ENCODE results near the gene IDE. TPM values are rescaled to one million over a fixed set of nuclear protein-coding genes. Genes with fewer than 3 reads are reported as not detected.

Gene IDE
- total and polyA plus RNA-seq, 10 of the 15 experiments (the other 5 are each of a cell fraction or from before 2014, with no cell fraction given): 11.6 to 54.5 (median 33.6) TPM

GRCh38 chr10:92573798-92574547, at the start of gene IDE (continued):
- TF ChIP-seq CUX1 (IDR thresholded peaks at IDR 0.05; ENCODE audit: insufficient replicate concordance, low read depth, low read length): no peak
- no peak for TF ChIP-seq REST (IDR thresholded peaks at IDR 0.05; ENCODE audit: low read depth, low read length)
- peak; percentile 89 for TF ChIP-seq MEF2B (IDR thresholded peaks at IDR 0.05; ENCODE audit: partially characterized antibody, poor library complexity, severe bottlenecking)
- peak; percentile 71 for TF ChIP-seq SP1 (IDR thresholded peaks at IDR 0.05; ENCODE audit: low read depth, low read length)
- TF ChIP-seq SUZ12 (IDR thresholded peaks at IDR 0.05; ENCODE audit: unreplicated experiment): no peak
- peak; percentile 75; the same call in 1 of the 2 replicates for TF ChIP-seq POLR2AphosphoS5 (IDR thresholded peaks at IDR 0.05; ENCODE audit: low read length)
- TF ChIP-seq EED (IDR thresholded peaks at IDR 0.05; ENCODE audit: low read depth): no peak; the same call in 1 of the 2 replicates
- TF ChIP-seq NFIC (IDR thresholded peaks at IDR 0.05; ENCODE audit: low read depth, low read length): no peak
- peak; percentile 51 for TF ChIP-seq NKRF (conservative IDR thresholded peaks at IDR 0.05)
- no peak for TF ChIP-seq RAD51 (IDR thresholded peaks at IDR 0.05)
- TF ChIP-seq BCL3 (IDR thresholded peaks at IDR 0.05; ENCODE audit: borderline replicate concordance, insufficient read depth, low read depth, low read length, poor library complexity, severe bottlenecking): no peak
- peak; percentile 36; the same call in 1 of the 2 replicates for TF ChIP-seq LARP7 (IDR thresholded peaks at IDR 0.05)
- no peak for TF ChIP-seq ATF2 (IDR thresholded peaks at IDR 0.05; ENCODE audit: low read length)
- no peak for TF ChIP-seq CREB1 (IDR thresholded peaks at IDR 0.05; ENCODE audit: low read depth)

Measured in GM12878 (cell line).